HG03442 (cell line): ENCODE results near the gene SRBD1.

Experiments used
- ATAC-seq: cut with Tn5 transposase; IDR thresholded peaks from one replicate; pipeline ENCODE4 v1.9.1; 2021; ENCODE audit warnings: mild to moderate bottlenecking, moderate library complexity; ENCODE audit not compliant: unreplicated experiment

SRBD1 gene

GRCh38 chr2:45554742-45555140, 56.3 kb downstream of the SRBD1 start:
- ATAC-seq = no peak

GRCh38 chr2:45554073-45554741, 56.9 kb downstream of the SRBD1 start:
- no peak for ATAC-seq

GRCh38 chr2:45551862-45552261, 59.2 kb downstream of the SRBD1 start:
- no peak for ATAC-seq

GRCh38 chr2:45545943-45546342, 65.1 kb downstream of the SRBD1 start:
- no peak for ATAC-seq

- ATAC-seq = no peak
Observed at GRCh38 chr2:45543257-45543656, 67.8 kb downstream of the SRBD1 start.

GRCh38 chr2:45542013-45542412, 69.1 kb downstream of the SRBD1 start:
- no peak for ATAC-seq

GRCh38 chr2:45541450-45541849, 69.6 kb downstream of the SRBD1 start:
- no peak for ATAC-seq

GRCh38 chr2:45540942-45541341, 70.1 kb downstream of the SRBD1 start:
- no peak for ATAC-seq

GRCh38 chr2:45533771-45534170, 77.3 kb downstream of the SRBD1 start:
- no peak for ATAC-seq

GRCh38 chr2:45532181-45532580, 78.9 kb downstream of the SRBD1 start:
- no peak for ATAC-seq

GRCh38 chr2:45524016-45524415, 87.1 kb downstream of the SRBD1 start:
- ATAC-seq = no peak

GRCh38 chr2:45518546-45518945, 92.5 kb downstream of the SRBD1 start:
- no peak for ATAC-seq

- ATAC-seq = no peak
Observed at GRCh38 chr2:45510701-45511420, 100.2 kb downstream of the SRBD1 start.

GRCh38 chr2:45506756-45507155, 104.3 kb downstream of the SRBD1 start:
- ATAC-seq = no peak

- no peak for ATAC-seq
Observed at GRCh38 chr2:45505138-45505537, 105.9 kb downstream of the SRBD1 start.

GRCh38 chr2:45498661-45499550, 112.2 kb downstream of the SRBD1 start:
- no peak for ATAC-seq

- ATAC-seq = peak; percentile 75
Observed at GRCh38 chr2:45497355-45497754, 113.7 kb downstream of the SRBD1 start.

GRCh38 chr2:45496869-45497268, 114.2 kb downstream of the SRBD1 start:
- peak; percentile 8 for ATAC-seq

- no peak for ATAC-seq
Observed at GRCh38 chr2:45494978-45495293, 116.1 kb downstream of the SRBD1 start.

GRCh38 chr2:45494275-45494977, 116.6 kb downstream of the SRBD1 start:
- no peak for ATAC-seq

- ATAC-seq = no peak
Observed at GRCh38 chr2:45484965-45485364, 126.1 kb downstream of the SRBD1 start.
